Left ventricle myocardium inferior (tissue), 1 donor: ENCODE measurements around the gene EHMT1. TPM values are rescaled to one million over a fixed set of nuclear protein-coding genes. Genes with fewer than 3 reads are reported as not detected.

Experiments
- DNase-seq: peaks from one replicate; pipeline ENCODE4 v3.0.0-alpha.2; 2020
- H3K27ac ChIP-seq: fragments of 200-600 bp; replicated peaks from 2 replicates; pipeline ENCODE4 v1.8.0; 2021
- H3K27me3 ChIP-seq: fragments of 200-600 bp; 2 replicates; pipeline ENCODE4 v1.8.0; 2021; ENCODE audit warnings: low read depth
- H3K36me3 ChIP-seq: fragments of 200-600 bp; 2 replicates; pipeline ENCODE4 v1.8.0; 2021
- H3K4me1 ChIP-seq: fragments of 200-600 bp; 2 replicates; pipeline ENCODE4 v1.8.0; 2021
- H3K4me3 ChIP-seq: fragments of 200-600 bp; 2 replicates; pipeline ENCODE4 v1.8.0; 2021; ENCODE audit warnings: mild to moderate bottlenecking, moderate library complexity
- H3K9me3 ChIP-seq: fragments of 200-600 bp; replicated peaks from 2 replicates; pipeline ENCODE4 v1.8.0; 2021
- intact Hi-C: fragments of 100-400 bp; cut with micrococcal nuclease; formaldehyde crosslinking; loops from one replicate; pipeline ENCODE4 v1.11.0; 2022
- total RNA-seq: library from RNA; stranded (reverse); fragmentation: NEBNext Ultra II Directional; extraction: Animal tissue kit (Norgen Biotek cat#: 25700); gene quantifications from one replicate; pipeline ENCODE4 v1.2.1, GENCODE V29; 2021
- TF ChIP-seq, protein P1 (sequence below): fragments of 200-600 bp; IDR thresholded peaks from 2 replicates; pipeline ENCODE4 v1.8.0; 2021; ENCODE audit warnings: antibody characterized with exemption, mild to moderate bottlenecking, borderline replicate concordance
- donor health status: DM: no; HTN: yes; CAD: no; lungs with severe emphysema.

The EHMT1 gene
- total RNA-seq, 1 donor from 2014 or later, result 31.3 TPM

GRCh38 chr9:137761032-137761431, 142.2 kb downstream of the EHMT1 start:
- intact Hi-C loops, result no loop called here
- Histone ChIP-seq H3K36me3 (peaks cover 78% of the 10 kb centered on the region), H3K27ac (no peak overlapping the region)

DNA sequence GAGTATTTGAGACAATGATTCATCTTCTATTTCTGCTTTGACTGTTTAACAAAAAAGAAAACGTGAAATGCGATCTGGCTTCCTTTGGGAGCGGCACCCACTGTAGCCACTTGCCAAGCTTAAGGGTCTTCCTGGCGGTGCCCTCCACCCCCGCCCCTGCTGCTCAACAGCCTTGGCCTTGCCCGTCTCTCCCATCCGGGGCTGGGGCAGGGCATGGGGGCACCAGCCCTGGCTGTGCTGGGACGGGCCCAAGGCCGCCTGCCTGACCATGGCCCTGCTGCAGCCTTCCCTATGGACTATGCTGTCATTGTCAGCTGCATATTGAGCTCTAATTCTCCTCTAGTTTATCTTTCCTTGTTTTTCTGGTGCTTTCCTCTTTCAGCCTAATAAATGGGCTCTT, 143.0 kb downstream of the EHMT1 start:
- peaks cover 8% of the 10 kb centered on the region for H3K4me1 ChIP-seq
- H3K27me3 ChIP-seq, result no peaks in the 10 kb centered on the region
- no peak overlapping the region for H3K27ac ChIP-seq
- DNase-seq, result no peak
- peaks cover 84% of the 10 kb centered on the region for H3K36me3 ChIP-seq
- no peak overlapping the region for H3K4me3 ChIP-seq
- intact Hi-C loops, result no loop called here
- H3K9me3 ChIP-seq, result no peaks in the 10 kb centered on the region
- TF ChIP-seq, protein P1, sequence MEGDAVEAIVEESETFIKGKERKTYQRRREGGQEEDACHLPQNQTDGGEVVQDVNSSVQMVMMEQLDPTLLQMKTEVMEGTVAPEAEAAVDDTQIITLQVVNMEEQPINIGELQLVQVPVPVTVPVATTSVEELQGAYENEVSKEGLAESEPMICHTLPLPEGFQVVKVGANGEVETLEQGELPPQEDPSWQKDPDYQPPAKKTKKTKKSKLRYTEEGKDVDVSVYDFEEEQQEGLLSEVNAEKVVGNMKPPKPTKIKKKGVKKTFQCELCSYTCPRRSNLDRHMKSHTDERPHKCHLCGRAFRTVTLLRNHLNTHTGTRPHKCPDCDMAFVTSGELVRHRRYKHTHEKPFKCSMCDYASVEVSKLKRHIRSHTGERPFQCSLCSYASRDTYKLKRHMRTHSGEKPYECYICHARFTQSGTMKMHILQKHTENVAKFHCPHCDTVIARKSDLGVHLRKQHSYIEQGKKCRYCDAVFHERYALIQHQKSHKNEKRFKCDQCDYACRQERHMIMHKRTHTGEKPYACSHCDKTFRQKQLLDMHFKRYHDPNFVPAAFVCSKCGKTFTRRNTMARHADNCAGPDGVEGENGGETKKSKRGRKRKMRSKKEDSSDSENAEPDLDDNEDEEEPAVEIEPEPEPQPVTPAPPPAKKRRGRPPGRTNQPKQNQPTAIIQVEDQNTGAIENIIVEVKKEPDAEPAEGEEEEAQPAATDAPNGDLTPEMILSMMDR, result no peak

More at GRCh38 chr9:137761032-137761431, 142.2 kb downstream of the EHMT1 start:
- DNase-seq, result no peak
- peaks cover 10% of the 10 kb centered on the region for H3K4me1 ChIP-seq
- H3K27me3 ChIP-seq, result no peaks in the 10 kb centered on the region
- H3K4me3 ChIP-seq, result no peak overlapping the region
- TF ChIP-seq, protein P1, result no peak
- H3K9me3 ChIP-seq, result no peaks in the 10 kb centered on the region

- Histone ChIP-seq H3K4me1 (peaks cover under 1% of the 10 kb centered on the region), H3K27me3 (no peaks in the 10 kb centered on the region), H3K9me3 (no peaks in the 10 kb centered on the region), H3K36me3 (peaks cover 90% of the 10 kb centered on the region), H3K27ac (no peak overlapping the region), H3K4me3 (no peak overlapping the region)
- intact Hi-C loops, result no loop called here
- DNase-seq, result no peak
- TF ChIP-seq, protein P1, result no peak
Measured at GRCh38 chr9:137762414-137763061, 143.7 kb downstream of the EHMT1 start.

GRCh38 chr9:137763271-137763955, 144.6 kb downstream of the EHMT1 start:
- TF ChIP-seq, protein P1, result no peak
- intact Hi-C loops, result no loop called here
- Histone ChIP-seq H3K4me1 (no peaks in the 10 kb centered on the region), H3K36me3 (peaks cover 84% of the 10 kb centered on the region), H3K9me3 (no peaks in the 10 kb centered on the region), H3K4me3 (no peak overlapping the region), H3K27me3 (no peaks in the 10 kb centered on the region), H3K27ac (no peak overlapping the region)
- DNase-seq, result no peak

GRCh38 chr9:137764171-137764671, 145.4 kb downstream of the EHMT1 start:
- intact Hi-C loops, result no loop called here
- Histone ChIP-seq H3K9me3 (no peaks in the 10 kb centered on the region), H3K4me1 (no peaks in the 10 kb centered on the region), H3K4me3 (no peak overlapping the region), H3K27ac (no peak overlapping the region), H3K36me3 (peaks cover 78% of the 10 kb centered on the region), H3K27me3 (no peaks in the 10 kb centered on the region)
- TF ChIP-seq, protein P1, result no peak
- DNase-seq, result no peak
